A549 (cell line): Measurements from ENCODE around the gene NDUFB10.

Experiments used
- CHD4 ChIP-seq: fragments of 200-600 bp; sonication (generic); IDR thresholded peaks from 2 replicates; pipeline ENCODE4 v1.6.1; 2016; ENCODE audit warnings: antibody characterized with exemption, mild to moderate bottlenecking, borderline replicate concordance
- EP300 ChIP-seq, 2 experiments: fragments of >200 bp; sonication (Bioruptor Twin); formaldehyde crosslinking; IDR thresholded peaks; 2 replicates in 1 of 2; 3 replicates in 1 of 2; pipeline ENCODE4 v1.6.1; 2016 to 2017
- FOSL2 ChIP-seq, 2 experiments: fragments of 450-650 bp in 1 of 2; fragments of >200 bp in 1 of 2; sonication (Bioruptor Twin) in 1 of 2; formaldehyde crosslinking; IDR thresholded peaks; 2 replicates each; pipeline versions ENCODE4 v1.5.0 to v1.6.1; 2016 to 2020; ENCODE audit warnings: mild to moderate bottlenecking in 1 of 2, moderate library complexity in 1 of 2
- HDAC2 ChIP-seq: fragments of 200-600 bp; sonication (generic); IDR thresholded peaks from 2 replicates; pipeline ENCODE4 v1.6.1; 2016
- JUN ChIP-seq, 2 experiments: fragments of >200 bp; sonication (Bioruptor Twin); formaldehyde crosslinking; IDR thresholded peaks; 2 replicates in 1 of 2; 3 replicates in 1 of 2; pipeline ENCODE4 v1.6.1; 2016 to 2017
- MAX ChIP-seq: IDR thresholded peaks from 2 replicates; pipeline ENCODE4 v1.6.1; 2012
- POLR2AphosphoS2 ChIP-seq: conservative IDR thresholded peaks from 2 replicates; pipeline ENCODE4 v1.6.1; 2012; ENCODE audit warnings: low read length, improper control_type of control experiment, inconsistent platforms
- RAD21 ChIP-seq, 2 experiments: fragments of >200 bp in 1 of 2; sonication (Bioruptor Twin) in 1 of 2; formaldehyde crosslinking in 1 of 2; IDR thresholded peaks in 1 of 2; conservative IDR thresholded peaks in 1 of 2; 2 replicates in 1 of 2; 3 replicates in 1 of 2; pipeline ENCODE4 v1.6.1; 2012 to 2018; ENCODE audit warnings: inconsistent platforms in 1 of 2
- ZFP36 ChIP-seq: fragments of 450-650 bp; IDR thresholded peaks from 2 replicates; pipeline ENCODE4 v1.6.1; 2014; ENCODE audit warnings: borderline replicate concordance; ENCODE audit not compliant: partially characterized antibody
- ZSCAN20 ChIP-seq: fragments of 250-450 bp; sonication (Bioruptor Pico); IDR thresholded peaks from 2 replicates; pipeline ENCODE4 v1.8.0; 2022; ENCODE audit warnings: mild to moderate bottlenecking, moderate library complexity
- TF ChIP-seq, protein P1 (sequence below): fragments of >200 bp; sonication (Bioruptor Twin); formaldehyde crosslinking; IDR thresholded peaks from 3 replicates; pipeline ENCODE4 v1.5.1; 2016
- TF ChIP-seq, protein P2 (sequence below): fragments of 250-450 bp; sonication (Bioruptor Pico); IDR thresholded peaks from 2 replicates; pipeline ENCODE4 v1.5.0; 2021; ENCODE audit warnings: mild to moderate bottlenecking, moderate library complexity, borderline replicate concordance
- TF ChIP-seq, protein P3 (sequence below): fragments of 450-650 bp; IDR thresholded peaks from 2 replicates; pipeline ENCODE4 v1.6.1; 2014; ENCODE audit warnings: antibody characterized with exemption

GRCh38 chr16:2004795-2005517 is 45.6 kb downstream of the NDUFB10 start:
- TF ChIP-seq FOSL2 (IDR thresholded peaks at IDR 0.05), result no peak
- TF ChIP-seq FOSL2 (CRISPR knock-in tag; IDR thresholded peaks at IDR 0.05), result no peak
- TF ChIP-seq, protein P1, sequence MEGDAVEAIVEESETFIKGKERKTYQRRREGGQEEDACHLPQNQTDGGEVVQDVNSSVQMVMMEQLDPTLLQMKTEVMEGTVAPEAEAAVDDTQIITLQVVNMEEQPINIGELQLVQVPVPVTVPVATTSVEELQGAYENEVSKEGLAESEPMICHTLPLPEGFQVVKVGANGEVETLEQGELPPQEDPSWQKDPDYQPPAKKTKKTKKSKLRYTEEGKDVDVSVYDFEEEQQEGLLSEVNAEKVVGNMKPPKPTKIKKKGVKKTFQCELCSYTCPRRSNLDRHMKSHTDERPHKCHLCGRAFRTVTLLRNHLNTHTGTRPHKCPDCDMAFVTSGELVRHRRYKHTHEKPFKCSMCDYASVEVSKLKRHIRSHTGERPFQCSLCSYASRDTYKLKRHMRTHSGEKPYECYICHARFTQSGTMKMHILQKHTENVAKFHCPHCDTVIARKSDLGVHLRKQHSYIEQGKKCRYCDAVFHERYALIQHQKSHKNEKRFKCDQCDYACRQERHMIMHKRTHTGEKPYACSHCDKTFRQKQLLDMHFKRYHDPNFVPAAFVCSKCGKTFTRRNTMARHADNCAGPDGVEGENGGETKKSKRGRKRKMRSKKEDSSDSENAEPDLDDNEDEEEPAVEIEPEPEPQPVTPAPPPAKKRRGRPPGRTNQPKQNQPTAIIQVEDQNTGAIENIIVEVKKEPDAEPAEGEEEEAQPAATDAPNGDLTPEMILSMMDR, result no peak
- no peak for TF ChIP-seq MAX
- TF ChIP-seq, protein P2, sequence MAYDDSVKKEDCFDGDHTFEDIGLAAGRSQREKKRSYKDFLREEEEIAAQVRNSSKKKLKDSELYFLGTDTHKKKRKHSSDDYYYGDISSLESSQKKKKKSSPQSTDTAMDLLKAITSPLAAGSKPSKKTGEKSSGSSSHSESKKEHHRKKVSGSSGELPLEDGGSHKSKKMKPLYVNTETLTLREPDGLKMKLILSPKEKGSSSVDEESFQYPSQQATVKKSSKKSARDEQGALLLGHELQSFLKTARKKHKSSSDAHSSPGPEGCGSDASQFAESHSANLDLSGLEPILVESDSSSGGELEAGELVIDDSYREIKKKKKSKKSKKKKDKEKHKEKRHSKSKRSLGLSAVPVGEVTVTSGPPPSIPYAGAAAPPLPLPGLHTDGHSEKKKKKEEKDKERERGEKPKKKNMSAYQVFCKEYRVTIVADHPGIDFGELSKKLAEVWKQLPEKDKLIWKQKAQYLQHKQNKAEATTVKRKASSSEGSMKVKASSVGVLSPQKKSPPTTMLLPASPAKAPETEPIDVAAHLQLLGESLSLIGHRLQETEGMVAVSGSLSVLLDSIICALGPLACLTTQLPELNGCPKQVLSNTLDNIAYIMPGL (CRISPR knock-in tag), result no peak
- TF ChIP-seq CHD4, result no peak
- TF ChIP-seq JUN (IDR thresholded peaks at IDR 0.05), result no peak
- TF ChIP-seq ZFP36, result no peak
- no peak for TF ChIP-seq POLR2AphosphoS2
- no peak for TF ChIP-seq RAD21 (conservative IDR thresholded peaks at IDR 0.05 in 1 of 2, IDR thresholded peaks at IDR 0.05 in 1 of 2)
- TF ChIP-seq HDAC2, result no peak
- TF ChIP-seq EP300 (IDR thresholded peaks at IDR 0.05), result no peak
- TF ChIP-seq ZSCAN20, result no peak
- TF ChIP-seq, protein P3, sequence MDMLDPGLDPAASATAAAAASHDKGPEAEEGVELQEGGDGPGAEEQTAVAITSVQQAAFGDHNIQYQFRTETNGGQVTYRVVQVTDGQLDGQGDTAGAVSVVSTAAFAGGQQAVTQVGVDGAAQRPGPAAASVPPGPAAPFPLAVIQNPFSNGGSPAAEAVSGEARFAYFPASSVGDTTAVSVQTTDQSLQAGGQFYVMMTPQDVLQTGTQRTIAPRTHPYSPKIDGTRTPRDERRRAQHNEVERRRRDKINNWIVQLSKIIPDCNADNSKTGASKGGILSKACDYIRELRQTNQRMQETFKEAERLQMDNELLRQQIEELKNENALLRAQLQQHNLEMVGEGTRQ, result no peak
